H9 (cell line): ENCODE results near the gene LPCAT3. TPM values are rescaled to one million over a fixed set of nuclear protein-coding genes. Genes with fewer than 3 reads are reported as not detected.
"Not testable (repeated sequence)": the region's sequence is repeated elsewhere in the genome, so short reads cannot be mapped to it uniquely, and the experiment has no call there.

Experiments
- DNase-seq: peaks from one replicate; pipeline ENCODE4 v3.0.0-alpha.2; 2017
- H2AFZ ChIP-seq: one replicate; pipeline ENCODE4 v1.6.1; 2013; ENCODE audit warnings: mild to moderate bottlenecking, low read length, control low read depth, moderate library complexity
- H2AK5ac ChIP-seq: 2 replicates; pipeline ENCODE4 v1.6.1; 2013; ENCODE audit warnings: low read length, control low read depth, mixed read lengths; ENCODE audit not compliant: insufficient read length
- H2BK120ac ChIP-seq: one replicate; pipeline ENCODE4 v1.6.1; 2013; ENCODE audit warnings: low read depth, mild to moderate bottlenecking, low read length, control low read depth, inconsistent platforms; ENCODE audit not compliant: poor library complexity, severe bottlenecking
- H2BK12ac ChIP-seq: 2 replicates; pipeline ENCODE4 v1.6.1; 2013; ENCODE audit warnings: low read length, control low read depth, mixed read lengths, low read depth; ENCODE audit not compliant: insufficient read length
- H2BK15ac ChIP-seq: 2 replicates; pipeline ENCODE4 v1.6.1; 2013; ENCODE audit warnings: low read depth, low read length, control low read depth
- H2BK20ac ChIP-seq: one replicate; pipeline ENCODE4 v1.6.1; 2013; ENCODE audit warnings: low read depth, mild to moderate bottlenecking, low read length, control low read depth, inconsistent platforms; ENCODE audit not compliant: poor library complexity, severe bottlenecking
- H2BK5ac ChIP-seq: 2 replicates; pipeline ENCODE4 v1.6.1; 2013; ENCODE audit warnings: low read length, control low read depth, mixed read lengths; ENCODE audit not compliant: insufficient read length
- H3K14ac ChIP-seq: 2 replicates; pipeline ENCODE4 v1.6.1; 2013; ENCODE audit warnings: low read length, control low read depth; ENCODE audit not compliant: insufficient read depth
- H3K18ac ChIP-seq: 2 replicates; pipeline ENCODE4 v1.6.1; 2013; ENCODE audit warnings: low read depth, mild to moderate bottlenecking, mixed read lengths, low read length, control low read depth; ENCODE audit not compliant: insufficient read length
- H3K23ac ChIP-seq: 2 replicates; pipeline ENCODE4 v1.6.1; 2013; ENCODE audit warnings: low read length, control low read depth, mixed read lengths, low read depth; ENCODE audit not compliant: insufficient read length
- H3K23me2 ChIP-seq: 2 replicates; pipeline ENCODE4 v1.6.1; 2013; ENCODE audit warnings: low read depth, mild to moderate bottlenecking, mixed read lengths, low read length, control low read depth; ENCODE audit not compliant: insufficient read length, poor library complexity, severe bottlenecking
- H3K27ac ChIP-seq: 2 replicates; pipeline ENCODE4 v1.5.1; 2013; ENCODE audit warnings: low read length, control low read depth, mixed read lengths, low read depth; ENCODE audit not compliant: insufficient read length
- H3K27me3 ChIP-seq: 2 replicates; pipeline ENCODE4 v1.6.1; 2013; ENCODE audit warnings: low read length, control low read depth, inconsistent platforms; ENCODE audit not compliant: insufficient read depth
- H3K4ac ChIP-seq: 2 replicates; pipeline ENCODE4 v1.6.1; 2013; ENCODE audit warnings: low read depth, mild to moderate bottlenecking, control low read depth, inconsistent platforms, low read length, moderate library complexity
- H3K4me1 ChIP-seq: 2 replicates; pipeline ENCODE4 v1.6.1; 2013; ENCODE audit warnings: low read length, control low read depth, inconsistent platforms; ENCODE audit not compliant: insufficient read depth
- H3K4me2 ChIP-seq: 2 replicates; pipeline ENCODE4 v1.6.1; 2013; ENCODE audit warnings: low read length, control low read depth, mixed read lengths; ENCODE audit not compliant: insufficient read length, insufficient read depth
- H3K56ac ChIP-seq: 2 replicates; pipeline ENCODE4 v1.6.1; 2013; ENCODE audit warnings: low read depth, mild to moderate bottlenecking, mixed read lengths, low read length, control low read depth; ENCODE audit not compliant: insufficient read length
- H3K79me1 ChIP-seq: 2 replicates; pipeline ENCODE4 v1.6.1; 2013; ENCODE audit warnings: low read depth, mild to moderate bottlenecking, moderate library complexity, low read length, control low read depth, inconsistent platforms; ENCODE audit not compliant: insufficient read depth, poor library complexity, severe bottlenecking
- H3K79me2 ChIP-seq: 2 replicates; pipeline ENCODE4 v1.6.1; 2013; ENCODE audit warnings: low read length, control low read depth, inconsistent platforms; ENCODE audit not compliant: insufficient read depth
- H3K9ac ChIP-seq: 2 replicates; pipeline ENCODE4 v1.6.1; 2013; ENCODE audit warnings: low read length, control low read depth, mixed read lengths; ENCODE audit not compliant: insufficient read length; ENCODE audit errors: extremely low read depth
- H3K9me3 ChIP-seq: one replicate; pipeline ENCODE4 v1.6.1; 2013; ENCODE audit warnings: low read depth, low read length, inconsistent platforms; ENCODE audit not compliant: control insufficient read depth
- H3T11ph ChIP-seq: one replicate; pipeline ENCODE4 v1.6.1; 2013; ENCODE audit warnings: mild to moderate bottlenecking, low read length, control low read depth, inconsistent platforms
- H4K20me1 ChIP-seq: one replicate; pipeline ENCODE4 v1.6.1; 2013; ENCODE audit not compliant: control insufficient read depth, insufficient read length, insufficient read depth
- H4K5ac ChIP-seq: 2 replicates; pipeline ENCODE4 v1.6.1; 2013; ENCODE audit warnings: low read depth, mild to moderate bottlenecking, mixed read lengths, low read length, control low read depth; ENCODE audit not compliant: insufficient read length
- H4K8ac ChIP-seq: replicated peaks from 2 replicates; pipeline ENCODE4 v1.6.1; 2013; ENCODE audit warnings: low read length, control low read depth, mixed read lengths, low read depth; ENCODE audit not compliant: insufficient read length
- H4K91ac ChIP-seq: 2 replicates; pipeline ENCODE4 v1.6.1; 2013; ENCODE audit warnings: low read depth, mild to moderate bottlenecking, moderate library complexity, mixed read lengths, low read length, control low read depth; ENCODE audit not compliant: insufficient read length
- H3K27ac Mint-ChIP-seq, 3 experiments: 2 replicates in 2 of 3; 3 replicates in 1 of 3; pipeline ENCODE4 v1.8.0; 2020 to 2021; ENCODE audit warnings: mixed read lengths in 3 of 3, mild to moderate bottlenecking in 1 of 3, moderate library complexity in 1 of 3
- H3K27me3 Mint-ChIP-seq: 2 replicates; pipeline ENCODE4 v1.8.0; 2021; ENCODE audit warnings: low read depth, mild to moderate bottlenecking, moderate library complexity, mixed read lengths
- H3K36me3 Mint-ChIP-seq, 3 experiments: 2 replicates in 2 of 3; 3 replicates in 1 of 3; pipeline ENCODE4 v1.8.0; 2020 to 2021; ENCODE audit warnings: low read depth in 3 of 3, mixed read lengths in 3 of 3; ENCODE audit not compliant: insufficient read depth in 1 of 3
- H3K4me1 Mint-ChIP-seq, 2 experiments: 2 replicates each; pipeline ENCODE4 v1.8.0; 2020; ENCODE audit warnings: mixed read lengths in 2 of 2
- H3K4me3 Mint-ChIP-seq, 2 experiments: 2 replicates in 1 of 2; 3 replicates in 1 of 2; pipeline ENCODE4 v1.8.0; 2020 to 2021; ENCODE audit warnings: mild to moderate bottlenecking in 2 of 2, mixed read lengths in 2 of 2, moderate library complexity in 1 of 2
- H3K9me3 Mint-ChIP-seq, 2 experiments: 2 replicates in 1 of 2; 3 replicates in 1 of 2; pipeline ENCODE4 v1.8.0; 2020; ENCODE audit warnings: mild to moderate bottlenecking in 2 of 2, mixed read lengths in 2 of 2, moderate library complexity in 1 of 2
- WGBS: extraction: QIAGEN DNeasy Blood & Tissue Kit; methylation state at CpG from one replicate; pipeline ENCODE4 v1.1.7; 2013; ENCODE audit warnings: missing lambda C conversion rate, low lambda C conversion rate, mixed read lengths; ENCODE audit not compliant: insufficient read length; ENCODE audit errors: extremely low coverage; 5-methylcytosine and 5-hydroxymethylcytosine counted together
- total RNA-seq: library from RNA; stranded (reverse); gene quantifications from 2 replicates; pipeline ENCODE4 v1.2.1, GENCODE V29; 2021
- TF ChIP-seq, protein P1 (sequence below): fragments of 200-600 bp; sonication (generic); conservative IDR thresholded peaks from 3 replicates; pipeline ENCODE4 v1.8.0; 2021; ENCODE audit warnings: antibody characterized with exemption, mild to moderate bottlenecking

Gene LPCAT3
- total RNA-seq, 1 experiment from 2014 or later: 47.7 TPM

DNA sequence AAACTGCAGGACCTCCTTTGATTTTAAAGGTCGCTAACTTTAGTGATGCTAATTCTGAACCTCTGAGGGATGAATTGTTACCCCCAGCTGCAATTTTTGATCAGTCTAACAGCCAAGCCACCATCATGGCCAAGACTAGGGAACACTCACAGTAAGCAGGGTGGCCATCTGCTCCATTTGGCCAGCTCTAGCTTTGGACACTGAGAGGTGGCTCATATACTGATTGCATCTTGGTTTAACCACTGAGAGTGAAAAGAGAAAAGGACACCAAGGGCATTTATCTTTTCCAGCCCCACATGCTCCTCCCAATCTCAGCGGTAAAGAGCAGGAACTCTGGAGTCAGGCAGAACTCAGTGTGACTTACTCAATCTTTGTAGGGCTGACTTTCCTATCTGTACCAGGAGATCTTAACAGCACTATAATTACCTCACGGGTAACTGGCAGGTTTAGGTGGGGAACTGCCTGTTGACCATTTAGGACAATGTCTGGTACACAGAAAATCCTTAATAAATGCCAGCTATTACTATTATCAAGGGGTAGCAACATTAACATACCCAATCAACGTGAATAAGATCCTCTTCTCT lies 6.2 kb downstream of the LPCAT3 start:
- Histone ChIP-seq H3K9ac (no peak overlapping the region), H2BK5ac (no peak overlapping the region), H2AK5ac (no peak overlapping the region), H2AFZ (no peak overlapping the region), H4K8ac (no peak overlapping the region), H3K4ac (no peak overlapping the region), H2BK20ac (no peak overlapping the region), H3K56ac (no peak overlapping the region), H3K18ac (no peak overlapping the region), H2BK12ac (no peak overlapping the region), H3K9me3 (no peaks in the 10 kb centered on the region), H3K79me2 (no peaks in the 10 kb centered on the region), H3K4me2 (no peak overlapping the region), H3K14ac (no peak overlapping the region), H3K23ac (no peak overlapping the region), H4K5ac (no peak overlapping the region), H3T11ph (no peak overlapping the region), H3K4me1 (no peaks in the 10 kb centered on the region), H3K23me2 (no peaks in the 10 kb centered on the region), H2BK120ac (no peak overlapping the region), H3K27ac (no peak overlapping the region), H3K79me1 (peaks cover 4% of the 10 kb centered on the region), H2BK15ac (no peak overlapping the region), H3K27me3 (no peaks in the 10 kb centered on the region), H4K20me1 (no peaks in the 10 kb centered on the region), H4K91ac (no peak overlapping the region)
- no peak overlapping the region for H3K4me3 Mint-ChIP-seq
- DNase-seq: no peak
- H3K27ac Mint-ChIP-seq: no peak overlapping the region
- H3K27me3 Mint-ChIP-seq: no peaks in the 10 kb centered on the region
- peaks cover 0 to 16% (median 5%) of the 10 kb centered on the region in 3 experiments; a peak in 4 of 7 replicates for H3K36me3 Mint-ChIP-seq
- H3K9me3 Mint-ChIP-seq: no peaks in the 10 kb centered on the region
- TF ChIP-seq, protein P1, sequence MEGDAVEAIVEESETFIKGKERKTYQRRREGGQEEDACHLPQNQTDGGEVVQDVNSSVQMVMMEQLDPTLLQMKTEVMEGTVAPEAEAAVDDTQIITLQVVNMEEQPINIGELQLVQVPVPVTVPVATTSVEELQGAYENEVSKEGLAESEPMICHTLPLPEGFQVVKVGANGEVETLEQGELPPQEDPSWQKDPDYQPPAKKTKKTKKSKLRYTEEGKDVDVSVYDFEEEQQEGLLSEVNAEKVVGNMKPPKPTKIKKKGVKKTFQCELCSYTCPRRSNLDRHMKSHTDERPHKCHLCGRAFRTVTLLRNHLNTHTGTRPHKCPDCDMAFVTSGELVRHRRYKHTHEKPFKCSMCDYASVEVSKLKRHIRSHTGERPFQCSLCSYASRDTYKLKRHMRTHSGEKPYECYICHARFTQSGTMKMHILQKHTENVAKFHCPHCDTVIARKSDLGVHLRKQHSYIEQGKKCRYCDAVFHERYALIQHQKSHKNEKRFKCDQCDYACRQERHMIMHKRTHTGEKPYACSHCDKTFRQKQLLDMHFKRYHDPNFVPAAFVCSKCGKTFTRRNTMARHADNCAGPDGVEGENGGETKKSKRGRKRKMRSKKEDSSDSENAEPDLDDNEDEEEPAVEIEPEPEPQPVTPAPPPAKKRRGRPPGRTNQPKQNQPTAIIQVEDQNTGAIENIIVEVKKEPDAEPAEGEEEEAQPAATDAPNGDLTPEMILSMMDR: no peak
- no CpG with 5 or more reads among the region's 4 CpGs for WGBS
- H3K4me1 Mint-ChIP-seq: peaks cover 12 to 18% of the 10 kb centered on the region in 2 experiments

DNA sequence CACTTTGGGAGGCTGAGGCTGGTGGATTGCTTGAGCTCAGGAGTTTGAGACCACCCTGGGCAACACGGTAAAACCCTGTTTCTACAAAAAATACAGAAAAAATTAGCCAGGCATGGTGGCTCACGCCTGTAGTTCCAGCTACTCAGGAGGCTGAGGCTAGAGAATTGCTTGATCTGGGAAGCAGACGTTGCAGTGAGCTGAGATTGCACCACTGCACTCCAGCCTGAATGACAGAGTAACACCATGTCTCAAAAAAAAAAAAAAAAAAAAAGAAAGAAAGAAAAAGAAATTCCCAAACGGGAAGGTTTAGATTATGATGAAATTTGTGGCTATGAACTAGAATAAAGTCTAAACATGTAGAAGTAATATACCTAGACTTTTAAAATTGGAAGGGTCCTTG lies 6.9 kb downstream of the LPCAT3 start:
- peaks cover 5 to 12% of the 10 kb centered on the region in 2 experiments for H3K4me1 Mint-ChIP-seq
- not testable (repeated sequence) for H3K79me1 ChIP-seq, H3K27me3 Mint-ChIP-seq, H3K9me3 Mint-ChIP-seq, H3K9ac ChIP-seq, H3K23ac ChIP-seq, H3K27ac ChIP-seq, H2BK12ac ChIP-seq, H3K4me1 ChIP-seq, H3K14ac ChIP-seq, H3K23me2 ChIP-seq, H3K9me3 ChIP-seq, H2AFZ ChIP-seq, H3K27ac Mint-ChIP-seq, H2BK20ac ChIP-seq, H4K8ac ChIP-seq, H3K79me2 ChIP-seq, H2BK5ac ChIP-seq, H3K18ac ChIP-seq, H3T11ph ChIP-seq, H3K4me3 Mint-ChIP-seq, H2BK120ac ChIP-seq, H4K20me1 ChIP-seq, H3K56ac ChIP-seq, DNase-seq, H3K4ac ChIP-seq, H3K27me3 ChIP-seq, H4K91ac ChIP-seq, H4K5ac ChIP-seq, H2BK15ac ChIP-seq, H2AK5ac ChIP-seq, H3K4me2 ChIP-seq
- WGBS: no CpG with 5 or more reads among the region's 4 CpGs
- H3K36me3 Mint-ChIP-seq: peaks cover 0 to 17% (median 5%) of the 10 kb centered on the region in 3 experiments; a peak in 4 of 7 replicates
